Measurements from ENCODE around the gene ZSCAN22. TPM values are rescaled to one million over a fixed set of nuclear protein-coding genes. Genes with fewer than 3 reads are reported as not detected.
A peak's percentile ranks its signal among the peaks of the same experiment; 100 is the strongest.

ZSCAN22 gene
- total and polyA plus RNA-seq, 2 of the 13 experiments (the other 11 are each of a cell fraction or from before 2014, with no cell fraction given): 2.5 to 3.5 TPM

- no peak for TF ChIP-seq KDM1A (CRISPR knock-in tag; IDR thresholded peaks at IDR 0.05)
- peak; percentile 86 for TF ChIP-seq ZMYM4 (CRISPR knock-in tag; IDR thresholded peaks at IDR 0.05)
- 0 out of 2 replicates have a peak, but pooled peaks have one; percentile 43 for TF ChIP-seq ZNF451 (CRISPR knock-in tag; IDR thresholded peaks at IDR 0.05)
- TF ChIP-seq ZNF674 (CRISPR knock-in tag; IDR thresholded peaks at IDR 0.05; ENCODE audit: low read depth): no peak
- TF ChIP-seq ZFP90 (CRISPR knock-in tag; IDR thresholded peaks at IDR 0.05; ENCODE audit: borderline replicate concordance): no peak
- TF ChIP-seq HNRNPL (IDR thresholded peaks at IDR 0.05; ENCODE audit: low read depth, low read length): peak; percentile 98
- peak; percentile 53 for TF ChIP-seq ZNF747 (CRISPR knock-in tag; IDR thresholded peaks at IDR 0.05; ENCODE audit: borderline replicate concordance)
- TF ChIP-seq TAF15 (IDR thresholded peaks at IDR 0.05; ENCODE audit: low read depth, low read length, poor library complexity, severe bottlenecking): no peak
- no peak for TF ChIP-seq MAF1 (CRISPR knock-in tag; IDR thresholded peaks at IDR 0.05; ENCODE audit: borderline replicate concordance)
- no peak for TF ChIP-seq PCBP1 (IDR thresholded peaks at IDR 0.05; ENCODE audit: borderline replicate concordance, low read depth, low read length)
- no peak for TF ChIP-seq CHD4 (IDR thresholded peaks at IDR 0.05; ENCODE audit: borderline replicate concordance, low read length)
- TF ChIP-seq ZNF800 (CRISPR knock-in tag; IDR thresholded peaks at IDR 0.05): no peak
- TF ChIP-seq BCL3 (CRISPR knock-in tag; IDR thresholded peaks at IDR 0.05): no peak
- TF ChIP-seq SKIL (CRISPR knock-in tag; IDR thresholded peaks at IDR 0.05; ENCODE audit: borderline replicate concordance): no peak
- TF ChIP-seq KAT7 (CRISPR knock-in tag; IDR thresholded peaks at IDR 0.05; ENCODE audit: borderline replicate concordance): no peak
- TF ChIP-seq ZSCAN31 (CRISPR knock-in tag; IDR thresholded peaks at IDR 0.05; ENCODE audit: low read depth): peak; percentile 53; the same call in 1 of the 2 replicates
- no peak for TF ChIP-seq MED13 (CRISPR knock-in tag; IDR thresholded peaks at IDR 0.05)
- TF ChIP-seq U2AF2 (IDR thresholded peaks at IDR 0.05; ENCODE audit: low read depth, low read length): no peak
- TF ChIP-seq TEAD2 (CRISPR knock-in tag; IDR thresholded peaks at IDR 0.05): no peak
- no peak; the same call in 1 of the 2 replicates for TF ChIP-seq MEF2D (CRISPR knock-in tag; IDR thresholded peaks at IDR 0.05)
- peak; percentile 88 for TF ChIP-seq ZNF709 (CRISPR knock-in tag; IDR thresholded peaks at IDR 0.05)
- TF ChIP-seq FOXM1 (CRISPR knock-in tag; IDR thresholded peaks at IDR 0.05): no peak
- no peak for TF ChIP-seq ZNF703 (CRISPR knock-in tag; IDR thresholded peaks at IDR 0.05; ENCODE audit: borderline replicate concordance)
- no peak for TF ChIP-seq ZKSCAN8 (CRISPR knock-in tag; IDR thresholded peaks at IDR 0.05; ENCODE audit: borderline replicate concordance)
- TF ChIP-seq FLYWCH1 (CRISPR knock-in tag; IDR thresholded peaks at IDR 0.05): no peak
- no peak for TF ChIP-seq MBNL3 (CRISPR knock-in tag; conservative IDR thresholded peaks at IDR 0.05)
- TF ChIP-seq ATAD3A (CRISPR knock-in tag; IDR thresholded peaks at IDR 0.05): no peak
- no peak; the same call in 1 of the 2 replicates for TF ChIP-seq ZNF7 (CRISPR knock-in tag; IDR thresholded peaks at IDR 0.05)
These were observed 48.2 kb upstream of the ZSCAN22 start, which contains the start of gene ZNF8 (continued) for GRCh38 chr19:58278541-58279041.
